Measurements from ENCODE around the gene SNX5.

GRCh38 chr20:17898548-17898994, 70.0 kb downstream of the SNX5 start:
- TF ChIP-seq CTCF (IDR thresholded peaks at IDR 0.05) (peak; percentile 91), ZFX (IDR thresholded peaks at IDR 0.05; ENCODE audit: borderline replicate concordance) (no peak)
